Hypothalamus (tissue), 51 donors: ENCODE measurements around the gene METTL26.
A peak's percentile ranks its signal among the peaks of the same experiment; 100 is the strongest.

Source experiments
- DNase-seq, 51 donors: peaks; one replicate each; lab custom pipeline; 2025; lab: John Stamatoyannopoulos, UW

Gene METTL26

DNA sequence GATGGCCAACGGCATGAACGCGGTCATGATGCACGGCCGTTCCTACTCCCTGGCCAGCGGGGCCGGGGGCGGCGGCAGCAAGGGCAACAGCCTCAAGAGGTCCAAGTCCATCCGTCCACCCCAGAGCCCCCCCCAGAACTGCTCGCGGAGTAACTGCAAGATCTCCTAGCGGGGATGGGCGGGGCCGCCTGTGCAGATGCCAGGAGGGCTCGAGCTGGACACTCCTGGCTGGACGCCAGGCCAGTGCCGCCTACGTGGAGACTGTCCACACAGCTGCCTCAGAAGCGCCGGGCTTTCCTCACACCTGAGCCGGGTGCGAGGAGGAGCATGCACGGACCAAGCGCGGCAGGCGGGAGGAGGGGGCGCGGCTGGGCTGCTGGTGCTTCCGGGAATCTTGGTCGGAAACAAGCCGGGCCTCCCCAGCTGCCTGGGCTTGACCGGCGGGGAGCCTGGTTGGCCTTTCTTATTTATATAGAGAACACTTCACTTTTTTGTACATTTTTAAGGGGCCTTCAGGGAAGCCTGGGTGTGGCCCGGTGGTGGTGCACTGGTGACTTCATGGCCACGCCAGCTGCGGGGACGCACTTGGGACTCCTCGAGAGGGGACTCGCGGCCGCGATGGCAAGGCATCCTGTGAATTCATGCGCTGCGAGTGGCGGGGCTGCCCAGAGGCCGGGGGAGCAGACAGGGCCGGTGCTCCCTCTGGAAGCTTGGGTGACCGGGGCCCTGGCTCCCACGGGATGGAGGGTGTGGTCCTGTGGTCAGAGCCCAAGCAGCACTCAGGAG, 8.5 kb downstream of the METTL26 start:
- no peak for DNase-seq

DNA sequence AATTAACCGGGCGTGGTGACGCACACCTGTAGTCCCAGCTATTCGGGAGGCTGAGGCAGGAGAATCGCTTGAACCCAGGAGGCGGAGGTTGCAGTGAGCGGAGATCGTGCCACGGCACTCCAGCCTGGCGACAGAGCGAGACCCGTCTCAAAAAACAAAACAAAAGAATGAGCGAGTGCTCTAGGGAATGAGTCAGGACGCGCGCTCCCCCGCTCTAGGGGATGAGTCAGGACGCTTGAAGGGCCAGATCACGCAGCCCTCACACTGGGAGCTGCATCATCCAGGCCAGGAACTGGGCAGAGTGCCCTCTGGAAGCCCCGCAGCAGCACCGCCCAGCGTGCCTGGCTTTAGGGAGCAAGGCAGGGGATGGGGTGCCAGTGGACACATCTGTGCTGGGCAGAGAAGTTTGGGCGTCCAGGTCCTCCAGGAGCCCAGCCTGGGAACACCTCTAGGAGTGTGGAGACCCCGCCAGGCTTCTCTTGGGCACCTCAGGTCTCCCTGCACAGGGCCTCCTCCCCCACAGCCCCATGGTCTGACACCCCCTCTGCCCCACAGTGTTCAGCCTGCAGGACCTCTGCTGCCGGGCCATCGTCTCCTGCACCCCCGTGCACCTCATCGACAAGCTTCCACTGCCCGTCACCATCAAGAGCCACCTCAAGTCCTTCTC, 9.2 kb downstream of the METTL26 start:
- DNase-seq: peak in 5 of 51 donors; percentile 17 to 69 (median 32)

DNA sequence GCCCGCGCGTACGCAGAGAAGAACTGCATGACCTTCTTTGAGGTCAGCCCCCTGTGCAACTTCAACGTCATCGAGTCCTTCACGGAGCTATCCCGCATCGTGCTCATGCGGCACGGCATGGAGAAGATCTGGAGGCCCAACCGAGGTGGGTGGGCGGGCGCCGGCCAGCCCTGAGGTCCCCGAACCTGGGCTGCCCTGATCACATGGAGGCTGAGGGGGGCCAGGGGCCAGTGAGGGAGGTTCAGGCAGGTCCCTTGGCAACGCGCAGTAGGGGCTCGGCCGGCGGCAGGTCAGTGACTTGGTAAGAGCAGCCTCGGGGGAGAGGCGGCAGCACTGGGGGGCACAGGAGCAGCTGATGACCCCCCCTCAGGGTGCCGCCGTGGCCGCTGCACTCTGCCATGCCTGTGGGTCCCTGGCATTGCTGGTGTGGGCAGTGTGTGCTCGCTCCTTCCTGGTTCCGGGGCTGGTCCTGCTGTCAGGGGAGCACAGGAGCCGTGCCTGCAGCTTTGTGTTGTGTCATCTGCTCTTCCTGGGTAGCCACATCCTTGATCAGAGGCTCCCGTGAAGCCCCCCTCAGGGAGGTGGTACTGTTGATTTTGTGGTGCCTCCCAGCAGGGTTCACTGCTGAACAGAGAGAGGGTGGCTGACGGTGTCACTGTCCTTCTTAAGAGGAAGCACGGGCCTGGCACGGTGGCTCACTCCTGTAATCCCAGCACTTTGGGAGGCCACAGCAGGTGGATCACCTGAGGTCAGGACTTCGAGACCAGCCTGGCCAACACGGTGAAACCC, 9.9 kb downstream of the METTL26 start:
- no peak for DNase-seq

DNA sequence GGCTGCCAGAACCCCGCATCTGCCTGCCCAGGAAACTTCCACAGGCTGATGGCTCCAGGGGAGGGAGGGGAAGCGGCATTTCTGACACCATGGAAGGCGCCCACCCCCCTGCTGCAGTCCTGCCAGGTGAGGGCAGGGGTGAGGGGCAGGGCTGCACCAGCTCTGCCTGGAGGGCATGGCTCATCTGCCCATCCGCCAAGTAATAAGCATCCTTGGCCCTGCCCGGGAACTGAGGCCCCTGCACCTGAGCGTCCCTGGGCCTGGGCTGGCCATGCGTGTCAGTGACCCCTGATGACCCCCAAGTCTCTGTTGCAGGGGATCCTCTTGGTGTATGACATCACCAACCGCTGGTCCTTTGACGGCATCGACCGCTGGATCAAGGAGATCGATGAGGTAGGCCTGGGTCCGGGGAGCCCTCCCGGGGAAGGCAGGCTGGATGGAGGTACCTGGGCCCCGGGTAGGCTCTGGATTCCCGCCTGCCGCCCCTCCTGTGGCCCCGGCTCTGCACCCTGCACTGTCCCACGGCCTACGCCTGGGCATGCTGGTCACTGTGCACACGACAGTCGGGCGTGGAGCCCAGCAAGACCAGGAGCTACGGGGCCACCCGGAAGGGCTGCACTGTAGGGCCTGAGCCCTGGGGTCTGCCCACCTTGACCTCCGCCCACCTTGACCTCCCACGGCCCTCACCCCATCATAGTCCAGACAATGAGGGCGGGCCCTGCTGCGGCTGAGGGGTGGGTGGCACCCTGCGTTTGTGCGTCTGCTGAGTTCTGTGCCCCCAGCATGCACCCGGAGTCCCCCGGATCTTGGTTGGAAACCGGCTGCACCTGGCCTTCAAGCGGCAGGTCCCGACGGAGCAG, 10.8 kb downstream of the METTL26 start:
- no peak for DNase-seq

DNA sequence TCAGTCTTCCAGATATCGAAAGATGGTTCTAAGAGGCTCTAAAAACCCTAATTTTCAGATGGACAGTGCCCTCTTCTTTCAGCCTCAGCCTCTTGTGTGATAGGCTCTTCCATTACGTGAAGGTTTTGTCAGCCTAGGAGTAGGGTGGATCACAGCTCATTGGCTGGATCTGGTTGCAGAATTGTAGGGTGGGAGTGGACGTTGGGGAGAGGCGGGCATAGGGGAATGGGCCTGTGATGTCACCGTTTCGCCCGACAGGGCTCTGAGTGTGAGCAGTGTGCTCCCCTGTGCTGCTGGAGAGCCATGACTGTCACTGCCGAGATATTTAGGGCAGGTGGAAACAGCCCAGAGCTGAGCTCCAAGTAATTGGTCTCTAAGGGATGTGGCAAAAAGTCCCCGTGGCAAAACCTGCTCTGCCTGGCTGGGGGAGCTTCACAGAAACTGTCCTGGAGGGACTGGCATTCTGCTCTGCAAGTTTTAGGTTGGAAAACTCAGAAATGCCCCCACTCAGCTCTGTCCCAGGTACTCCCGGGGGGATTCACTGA, 11.5 kb downstream of the METTL26 start:
- peak in 2 of 51 donors; percentile 23 to 49 for DNase-seq

DNA sequence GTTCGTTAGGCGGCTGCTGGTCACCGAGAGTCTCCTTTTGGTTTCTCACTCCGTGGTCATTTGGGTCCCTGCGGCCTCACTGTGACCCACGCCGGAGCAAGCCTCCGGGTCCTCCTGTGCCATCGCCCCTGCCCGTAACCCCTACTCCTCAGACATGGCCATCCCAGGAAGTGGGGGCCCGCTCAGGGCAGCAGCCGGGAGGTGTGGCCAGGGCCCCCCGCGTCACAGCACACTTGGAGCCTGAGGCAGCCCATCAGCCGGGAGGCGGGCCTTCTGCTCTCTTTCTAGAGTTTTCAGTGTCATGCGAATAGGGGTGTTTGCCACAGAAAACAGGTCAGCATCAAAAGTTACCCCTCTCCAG, 13.2 kb downstream of the METTL26 start:
- no peak for DNase-seq

DNA sequence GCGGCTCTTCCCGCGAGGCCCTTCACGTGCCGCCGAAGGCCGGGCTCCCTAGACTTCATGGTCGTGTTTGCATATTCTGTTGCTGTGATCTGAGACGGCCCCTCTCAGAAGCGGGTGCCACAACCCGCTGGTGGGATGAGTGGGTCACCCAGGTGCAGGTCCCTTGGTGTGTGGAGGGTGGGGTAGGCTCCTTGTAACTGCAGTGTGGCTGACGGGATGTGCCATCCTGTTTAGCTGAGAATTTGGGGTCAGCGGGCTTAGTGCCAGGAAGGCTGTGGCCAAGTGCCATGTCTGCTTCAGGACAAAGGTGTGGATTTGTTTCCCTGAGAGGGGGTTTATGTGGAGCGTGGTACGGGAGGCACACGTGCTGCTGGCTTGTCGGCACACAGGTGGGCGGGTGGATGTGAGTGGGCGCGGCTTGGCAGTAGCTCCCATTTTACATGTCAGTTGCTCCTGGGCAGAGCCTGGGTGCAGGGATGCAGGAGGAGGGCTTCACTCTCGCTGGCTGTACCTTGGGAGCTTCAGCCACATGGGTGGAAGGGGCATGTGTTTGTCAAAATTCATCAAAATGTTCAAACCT, 14.5 kb downstream of the METTL26 start:
- DNase-seq: peak in 1 of 51 donors; percentile 54

DNA sequence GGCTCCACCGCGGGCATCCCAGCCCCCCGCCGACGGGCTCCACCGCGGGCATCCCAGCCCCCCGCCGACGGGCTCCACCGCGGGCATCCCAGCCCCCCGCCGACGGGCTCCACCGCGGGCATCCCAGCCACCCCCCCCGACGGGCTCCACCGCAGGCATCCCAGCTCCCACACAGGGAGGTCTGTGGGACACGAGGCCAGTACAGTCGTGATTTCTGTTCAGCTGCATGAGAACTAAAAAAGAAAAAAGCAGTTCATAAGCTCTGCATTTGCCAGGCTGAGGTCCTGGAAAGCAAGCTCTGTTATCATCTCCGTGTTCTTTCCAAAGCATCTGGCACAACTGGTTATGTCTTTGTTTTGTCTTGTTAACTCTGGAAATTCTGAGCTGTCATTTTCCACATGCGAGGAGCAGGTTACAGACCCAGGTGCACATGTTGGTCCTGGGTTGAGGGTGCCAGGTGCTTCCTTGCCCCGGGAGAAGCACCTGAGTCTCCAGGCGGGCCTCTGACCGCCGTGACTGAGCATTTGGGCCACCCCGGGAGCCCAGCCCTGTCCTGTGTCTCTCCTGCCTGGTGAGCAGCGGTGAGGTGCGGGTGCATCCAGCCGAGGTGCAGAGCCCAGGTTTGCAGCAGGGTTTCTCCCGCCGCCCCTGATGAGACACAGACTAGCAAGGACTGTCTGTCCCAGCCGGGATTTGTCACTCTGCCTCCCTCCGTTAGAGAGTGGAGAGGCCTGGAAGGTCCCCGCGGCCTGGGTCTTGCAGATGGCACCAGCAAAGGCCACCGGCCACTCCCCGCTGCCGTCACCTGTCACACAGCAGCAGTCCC, 15.2 kb downstream of the METTL26 start:
- no peak for DNase-seq

DNA sequence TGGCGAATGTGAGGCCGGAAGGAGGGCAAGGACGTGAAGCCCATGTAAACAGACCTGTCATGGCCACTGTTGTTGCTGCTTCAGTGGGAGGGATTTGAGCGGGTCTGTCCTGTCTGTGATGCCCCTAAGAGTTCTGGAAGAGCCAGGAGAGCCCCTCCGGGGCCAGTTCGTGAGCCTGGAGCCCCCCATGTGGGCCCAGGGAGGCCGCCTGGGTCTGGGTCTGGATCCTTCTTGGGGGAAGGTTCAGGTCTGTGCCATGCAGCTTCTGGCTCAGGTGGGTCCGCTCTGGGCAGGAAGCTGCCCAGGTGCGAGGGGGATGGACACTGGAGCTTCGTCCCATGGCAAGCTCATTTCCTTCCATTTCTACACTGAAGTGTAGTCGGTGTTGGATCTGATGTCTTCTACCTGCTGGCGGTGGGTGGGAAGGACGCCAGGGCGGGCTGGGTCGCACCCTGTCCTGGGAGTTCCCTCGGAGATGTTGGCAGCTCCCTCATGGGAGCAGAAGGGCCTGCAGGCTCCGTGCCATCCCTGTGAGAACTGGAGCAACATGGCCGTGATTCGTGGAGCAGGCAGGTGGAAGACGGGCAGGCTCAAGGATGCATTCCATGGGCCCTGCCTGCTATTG, 16.5 kb downstream of the METTL26 start:
- no peak for DNase-seq

DNA sequence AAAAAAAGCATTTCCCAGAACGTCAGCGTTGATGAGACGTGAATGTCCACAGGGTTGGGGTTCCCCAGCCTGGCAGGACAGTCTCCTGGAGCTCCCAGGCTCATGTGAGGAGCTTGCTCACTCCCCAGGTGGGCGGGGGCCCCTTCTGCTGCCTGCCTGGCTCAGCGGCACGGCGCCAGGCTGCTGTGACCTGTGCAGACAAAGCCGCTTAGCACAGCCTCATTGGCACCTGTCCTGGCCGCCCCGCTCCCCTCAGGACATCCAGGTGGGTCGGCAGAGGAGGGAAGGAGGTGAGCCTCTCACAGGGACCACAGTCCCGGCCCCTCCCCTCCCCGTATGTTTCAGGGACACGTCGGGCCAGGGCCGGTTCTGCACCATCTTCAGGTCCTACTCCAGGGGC, 18.2 kb downstream of the METTL26 start:
- DNase-seq: no peak

DNA sequence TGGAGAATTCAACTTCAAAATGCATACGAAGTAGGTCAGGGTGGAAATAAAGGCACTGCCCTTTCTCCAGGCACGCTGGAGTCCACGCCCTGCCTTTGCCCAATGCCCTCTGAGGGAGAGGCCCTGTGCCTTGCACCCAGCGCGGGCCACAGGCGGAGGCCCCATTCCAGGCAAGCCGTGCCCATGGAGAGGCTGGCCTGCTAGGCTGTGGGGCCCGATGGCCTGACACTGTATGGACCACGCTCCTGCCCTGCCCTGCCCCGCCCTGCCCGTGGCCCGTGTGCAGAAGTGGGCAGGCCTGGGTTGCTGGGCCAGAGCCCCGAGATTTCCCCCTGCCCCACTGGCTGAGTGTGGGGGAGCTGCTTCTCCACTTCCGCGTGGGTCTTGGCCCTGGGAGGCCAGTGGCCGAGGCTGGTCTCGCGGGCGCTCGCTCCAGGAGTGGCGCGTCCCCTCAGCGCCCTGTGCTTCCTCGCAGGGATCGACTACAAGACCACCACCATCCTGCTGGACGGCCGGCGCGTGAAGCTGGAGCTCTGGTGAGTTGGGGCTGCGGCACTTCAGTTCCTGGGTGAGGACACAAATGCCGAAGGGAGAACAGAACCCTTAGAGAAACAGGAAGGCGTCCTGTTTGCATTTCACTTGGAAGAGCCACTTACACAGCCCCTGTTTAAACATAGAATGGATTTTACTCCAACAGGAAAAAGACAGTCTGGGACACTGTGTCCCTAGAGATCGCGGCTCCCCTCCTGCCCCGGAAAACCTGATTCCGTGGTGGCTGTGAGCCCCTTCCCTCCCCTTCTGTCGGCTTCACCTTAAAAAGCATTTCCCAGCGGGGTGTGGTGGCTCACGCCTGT, 19.1 kb downstream of the METTL26 start:
- no peak for DNase-seq

DNA sequence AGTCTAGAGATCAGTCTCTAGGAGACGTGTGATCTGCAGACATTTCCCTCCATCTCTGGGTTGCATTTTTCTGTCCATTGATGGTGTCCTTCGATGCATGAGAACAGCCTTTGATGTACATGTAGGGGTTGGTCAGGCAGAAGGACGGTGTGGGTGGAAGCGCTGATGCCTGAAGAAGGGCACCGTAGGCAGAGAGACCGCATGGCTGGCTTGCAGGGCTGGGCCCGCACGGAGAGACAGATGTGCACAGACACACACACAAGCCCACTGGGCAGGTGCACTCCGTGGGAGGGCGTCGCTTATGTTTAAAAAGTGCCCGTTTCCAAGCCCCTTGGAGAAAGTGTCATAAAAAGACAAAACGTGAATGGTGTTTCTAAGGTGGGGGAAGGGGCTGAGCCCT, 21.0 kb downstream of the METTL26 start:
- DNase-seq: no peak

DNA sequence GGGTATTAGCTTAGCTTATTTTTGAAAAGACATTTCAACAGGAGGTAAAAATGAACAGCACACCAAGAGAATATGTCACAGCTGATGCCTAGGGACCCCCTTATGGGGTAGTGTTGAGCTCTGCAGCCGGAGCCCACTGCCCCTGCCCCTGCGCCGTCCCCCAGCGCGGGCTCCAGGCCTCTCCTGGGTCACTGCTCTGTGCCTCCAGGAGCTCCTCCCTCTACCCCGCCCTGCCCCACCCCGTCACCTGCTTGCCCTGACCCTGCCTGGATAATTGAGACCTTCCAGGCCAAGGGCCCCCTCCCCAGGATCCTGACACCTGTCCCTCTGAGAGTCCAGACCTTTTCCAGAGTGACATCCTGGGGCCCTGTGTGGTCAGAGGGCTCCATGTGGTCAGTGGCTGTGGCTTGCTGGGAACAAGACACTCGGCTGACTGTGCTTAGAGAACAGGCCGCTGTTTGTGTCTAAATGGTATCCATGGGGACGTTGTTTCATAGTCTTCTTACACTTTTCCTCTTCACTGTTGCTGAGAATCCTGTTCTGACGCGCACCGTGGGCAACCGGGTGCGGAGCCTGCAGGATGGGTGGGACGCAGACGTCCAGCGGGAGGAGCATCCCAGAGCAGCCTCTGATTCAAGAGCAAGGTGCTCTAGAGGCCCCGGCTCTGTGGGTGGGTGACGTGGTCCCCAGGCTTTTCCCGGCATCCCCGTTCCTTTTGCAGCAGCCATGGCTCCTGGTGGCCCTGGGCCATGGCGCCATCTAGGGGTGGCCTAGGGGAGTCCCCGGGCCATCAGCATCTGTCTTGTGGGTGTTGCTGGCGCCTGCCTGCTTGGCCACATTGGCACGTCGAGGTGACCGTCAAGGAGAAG, 25.4 kb downstream of the METTL26 start:
- DNase-seq: peak in 38 of 51 donors; percentile 10 to 79 (median 54)

DNA sequence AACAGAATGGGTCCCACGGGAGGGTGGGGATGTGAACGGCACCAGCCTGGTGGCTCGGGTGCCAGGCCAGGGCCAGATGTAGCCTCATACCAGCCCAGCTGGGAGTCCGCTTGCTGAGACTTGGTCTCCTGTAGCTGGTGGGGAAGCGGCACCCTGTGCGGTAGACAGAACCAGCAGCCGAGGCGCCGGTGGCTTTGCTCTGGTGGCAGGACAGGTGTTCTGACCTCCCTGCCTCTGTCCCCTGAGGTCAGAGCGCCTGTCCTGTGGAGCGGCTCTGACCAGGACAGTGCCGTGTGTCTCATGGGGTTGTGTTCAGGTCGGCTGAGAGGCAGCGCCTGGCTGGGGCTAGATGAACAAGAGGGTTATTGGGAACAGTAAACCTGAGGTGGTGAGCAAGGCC, 26.1 kb downstream of the METTL26 start:
- no peak for DNase-seq

DNA sequence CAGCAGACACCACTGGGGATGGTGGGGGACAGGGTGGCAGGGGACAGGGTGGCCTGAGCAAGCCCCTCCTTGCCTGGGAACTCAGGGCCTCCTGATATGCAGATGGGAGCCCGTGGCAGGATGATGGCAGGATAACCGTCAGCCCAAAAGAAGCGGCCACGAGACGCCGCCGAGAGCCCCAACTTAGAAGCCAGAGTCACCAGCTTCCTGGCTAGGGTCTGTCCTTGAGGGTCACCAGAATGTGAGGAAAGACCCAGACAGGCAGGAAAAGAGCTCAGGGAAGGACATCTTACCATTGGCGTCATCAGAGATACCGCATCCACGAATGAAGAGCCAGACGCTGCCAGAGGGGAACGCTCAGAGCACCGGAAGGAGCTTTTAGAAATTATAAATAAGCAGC, 26.8 kb downstream of the METTL26 start:
- no peak for DNase-seq

DNA sequence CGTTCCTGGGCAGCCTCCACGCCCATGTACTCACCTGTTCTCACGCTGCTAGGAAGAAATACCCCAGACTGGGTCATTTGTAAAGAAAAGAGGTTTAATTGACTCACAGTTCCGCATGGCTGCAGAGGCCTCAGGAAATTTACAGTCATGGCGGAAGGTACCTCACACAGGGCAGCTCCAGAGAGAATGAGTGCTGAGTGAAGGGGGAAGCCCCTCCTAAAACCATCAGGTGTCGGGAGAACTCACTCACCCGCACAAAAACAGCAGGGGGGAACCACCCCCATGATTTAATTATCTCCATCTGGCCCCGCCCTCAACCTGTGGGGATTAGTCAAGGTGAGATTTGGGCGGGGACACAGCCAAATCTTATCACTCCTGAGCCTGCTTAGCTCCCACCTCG, 28.1 kb downstream of the METTL26 start:
- no peak for DNase-seq
